Measurements from ENCODE around the gene CENPK. TPM values are rescaled to one million over a fixed set of nuclear protein-coding genes. Genes with fewer than 3 reads are reported as not detected.

The CENPK gene
- total RNA-seq, 3 donors from 2014 or later (not counting 1 experiment from before 2014, with no cell fraction given): 22.0 to 32.0 (median 26.1) TPM

- no peak overlapping the region for H3K27ac Mint-ChIP-seq
- H3K4me1 Mint-ChIP-seq: no peaks in the 10 kb centered on the region
- no peak overlapping the region for H3K4me3 Mint-ChIP-seq
- no peaks in the 10 kb centered on the region for H3K27me3 Mint-ChIP-seq (ENCODE audit: low read depth in 2 of 2)
- Histone ChIP-seq H3K4me1 (ENCODE audit: control insufficient read depth, insufficient read depth, low read length) (no peaks in the 10 kb centered on the region), H3K27me3 (ENCODE audit: control insufficient read depth, insufficient read depth, low read length) (no peaks in the 10 kb centered on the region), H3K36me3 (ENCODE audit: control insufficient read depth, insufficient read depth, low read length) (peaks cover 18% of the 10 kb centered on the region), H3K4me3 (ENCODE audit: low read length) (no peak overlapping the region), H3K9me3 (ENCODE audit: control insufficient read depth, insufficient read depth, low read length) (no peaks in the 10 kb centered on the region), H3K27ac (ENCODE audit: low read length) (no peak overlapping the region)
- intact Hi-C loops (cut with micrococcal nuclease): no loop called here
- ATAC-seq: no peak
- TF ChIP-seq, protein P1, sequence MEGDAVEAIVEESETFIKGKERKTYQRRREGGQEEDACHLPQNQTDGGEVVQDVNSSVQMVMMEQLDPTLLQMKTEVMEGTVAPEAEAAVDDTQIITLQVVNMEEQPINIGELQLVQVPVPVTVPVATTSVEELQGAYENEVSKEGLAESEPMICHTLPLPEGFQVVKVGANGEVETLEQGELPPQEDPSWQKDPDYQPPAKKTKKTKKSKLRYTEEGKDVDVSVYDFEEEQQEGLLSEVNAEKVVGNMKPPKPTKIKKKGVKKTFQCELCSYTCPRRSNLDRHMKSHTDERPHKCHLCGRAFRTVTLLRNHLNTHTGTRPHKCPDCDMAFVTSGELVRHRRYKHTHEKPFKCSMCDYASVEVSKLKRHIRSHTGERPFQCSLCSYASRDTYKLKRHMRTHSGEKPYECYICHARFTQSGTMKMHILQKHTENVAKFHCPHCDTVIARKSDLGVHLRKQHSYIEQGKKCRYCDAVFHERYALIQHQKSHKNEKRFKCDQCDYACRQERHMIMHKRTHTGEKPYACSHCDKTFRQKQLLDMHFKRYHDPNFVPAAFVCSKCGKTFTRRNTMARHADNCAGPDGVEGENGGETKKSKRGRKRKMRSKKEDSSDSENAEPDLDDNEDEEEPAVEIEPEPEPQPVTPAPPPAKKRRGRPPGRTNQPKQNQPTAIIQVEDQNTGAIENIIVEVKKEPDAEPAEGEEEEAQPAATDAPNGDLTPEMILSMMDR (IDR thresholded peaks at IDR 0.05): no peak
- H3K36me3 Mint-ChIP-seq: no peaks in the 10 kb centered on the region
- DNase-seq: no peak
- no peaks in the 10 kb centered on the region for H3K9me3 Mint-ChIP-seq
Observed at GRCh38 chr5:65539827-65540226, 23.1 kb downstream of the CENPK start.

DNA sequence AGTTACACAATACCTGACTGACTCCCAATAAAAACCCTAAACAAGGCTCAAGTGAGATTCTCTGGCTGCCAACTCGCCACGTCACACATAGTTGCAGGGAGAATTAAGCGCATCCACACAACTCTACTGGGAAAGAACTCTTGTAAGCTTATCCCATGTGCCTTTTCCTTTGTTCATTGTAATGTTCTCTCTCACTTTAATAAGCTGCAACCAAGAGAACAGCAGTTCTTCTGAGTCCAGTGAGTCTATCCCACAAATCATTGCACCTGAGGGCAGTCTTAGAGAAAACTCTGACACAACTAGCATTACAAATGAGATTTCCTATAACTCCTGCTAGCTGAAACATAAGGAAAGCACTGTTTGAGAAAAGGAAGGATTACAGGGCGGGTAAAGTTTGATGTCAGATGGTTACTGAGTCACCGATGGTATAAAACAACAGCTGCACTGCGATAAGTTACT is 27.4 kb downstream of the CENPK start:
- TF ChIP-seq, protein P1 (IDR thresholded peaks at IDR 0.05): no peak
- ATAC-seq (no peak), DNase-seq (no peak)
- no peaks in the 10 kb centered on the region for H3K36me3 Mint-ChIP-seq
- Histone ChIP-seq H3K4me3 (ENCODE audit: low read length) (no peak overlapping the region), H3K4me1 (ENCODE audit: control insufficient read depth, insufficient read depth, low read length) (no peaks in the 10 kb centered on the region), H3K9me3 (ENCODE audit: control insufficient read depth, insufficient read depth, low read length) (no peaks in the 10 kb centered on the region), H3K27ac (ENCODE audit: low read length) (no peak overlapping the region), H3K36me3 (ENCODE audit: control insufficient read depth, insufficient read depth, low read length) (peaks cover 5% of the 10 kb centered on the region), H3K27me3 (ENCODE audit: control insufficient read depth, insufficient read depth, low read length) (no peaks in the 10 kb centered on the region)
- H3K27me3 Mint-ChIP-seq (ENCODE audit: low read depth in 2 of 2): no peaks in the 10 kb centered on the region
- H3K4me3 Mint-ChIP-seq: no peak overlapping the region
- H3K4me1 Mint-ChIP-seq: no peaks in the 10 kb centered on the region
- intact Hi-C loops (cut with micrococcal nuclease): no loop called here
- no peaks in the 10 kb centered on the region for H3K9me3 Mint-ChIP-seq
- WGBS (ENCODE audit: insufficient coverage): over 99% methylated on average over 6 of the region's 6 CpGs
- H3K27ac Mint-ChIP-seq: no peak overlapping the region

DNA sequence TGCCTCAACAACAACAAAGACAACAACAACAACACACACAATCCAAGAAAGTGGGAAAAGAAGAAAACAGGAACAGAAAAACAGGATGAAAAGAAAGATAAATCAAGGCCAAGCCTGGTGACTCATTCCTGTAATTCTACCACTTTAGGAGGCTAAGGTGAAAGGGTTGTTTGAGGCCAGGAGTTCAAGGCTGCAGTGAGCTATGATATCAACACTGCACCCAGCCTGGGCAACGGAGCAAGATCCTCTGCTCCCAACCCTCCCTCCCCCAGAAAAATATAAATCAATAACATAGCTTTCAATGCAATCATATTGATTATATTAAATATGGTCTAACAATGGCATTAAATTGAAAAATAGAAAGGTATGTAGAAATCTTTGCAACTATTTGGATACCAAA is 32.1 kb downstream of the CENPK start:
- Mint-ChIP-seq H3K4me3 (no peak overlapping the region), H3K36me3 (no peaks in the 10 kb centered on the region), H3K27ac (no peak overlapping the region), H3K4me1 (no peaks in the 10 kb centered on the region), H3K27me3 (ENCODE audit: low read depth in 2 of 2) (no peaks in the 10 kb centered on the region), H3K9me3 (no peaks in the 10 kb centered on the region)
- Histone ChIP-seq H3K4me1 (ENCODE audit: control insufficient read depth, insufficient read depth, low read length) (no peaks in the 10 kb centered on the region), H3K4me3 (ENCODE audit: low read length) (no peak overlapping the region), H3K36me3 (ENCODE audit: control insufficient read depth, insufficient read depth, low read length) (no peaks in the 10 kb centered on the region), H3K27ac (ENCODE audit: low read length) (no peak overlapping the region), H3K27me3 (ENCODE audit: control insufficient read depth, insufficient read depth, low read length) (no peaks in the 10 kb centered on the region), H3K9me3 (ENCODE audit: control insufficient read depth, insufficient read depth, low read length) (no peaks in the 10 kb centered on the region)
- intact Hi-C loops (cut with micrococcal nuclease): no loop called here
- TF ChIP-seq, protein P1 (IDR thresholded peaks at IDR 0.05): no peak
- ATAC-seq: no peak
- WGBS (ENCODE audit: insufficient coverage): no CpG with 5 or more reads among the region's 1 CpG
- no peak for DNase-seq

DNA sequence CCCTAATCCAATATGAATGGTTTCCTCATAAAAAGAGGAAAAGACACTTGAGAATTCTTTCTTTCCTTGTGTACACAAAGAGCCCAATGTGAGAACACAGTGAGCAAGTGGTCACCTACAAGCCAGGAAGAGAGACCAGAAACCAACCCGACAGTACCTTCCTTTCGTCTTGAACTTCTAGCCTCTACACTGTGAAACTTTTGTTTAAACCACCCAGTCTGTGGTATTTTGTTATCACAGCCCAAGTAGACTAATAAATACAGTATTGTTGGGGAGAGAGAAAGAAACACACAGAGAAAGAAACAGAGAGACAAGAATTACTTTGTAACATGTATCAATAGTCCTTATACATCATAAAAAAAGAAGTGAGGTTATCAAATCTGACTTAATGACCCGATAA is 37.2 kb downstream of the CENPK start:
- Mint-ChIP-seq H3K36me3 (no peaks in the 10 kb centered on the region), H3K4me3 (no peak overlapping the region), H3K27me3 (ENCODE audit: low read depth in 2 of 2) (no peaks in the 10 kb centered on the region), H3K9me3 (no peaks in the 10 kb centered on the region), H3K27ac (no peak overlapping the region), H3K4me1 (no peaks in the 10 kb centered on the region)
- intact Hi-C loops (cut with micrococcal nuclease): no loop called here
- no peaks in the 10 kb centered on the region for H3K9me3 ChIP-seq (ENCODE audit: control insufficient read depth, insufficient read depth, low read length)
- WGBS (ENCODE audit: insufficient coverage): 100% methylated on average over 1 of the region's 3 CpGs
- peaks cover 1% of the 10 kb centered on the region for H3K36me3 ChIP-seq (ENCODE audit: control insufficient read depth, insufficient read depth, low read length)
- no peaks in the 10 kb centered on the region for H3K4me1 ChIP-seq (ENCODE audit: control insufficient read depth, insufficient read depth, low read length)
- DNase-seq (no peak), ATAC-seq (no peak)
- TF ChIP-seq, protein P1 (IDR thresholded peaks at IDR 0.05): no peak
- no peak overlapping the region for H3K4me3 ChIP-seq (ENCODE audit: low read length)
- H3K27ac ChIP-seq (ENCODE audit: low read length): no peak overlapping the region
- H3K27me3 ChIP-seq (ENCODE audit: control insufficient read depth, insufficient read depth, low read length): no peaks in the 10 kb centered on the region

Measured in natural killer cell (primary cell).